ENCODE results near the gene ANKRA2. TPM values are rescaled to one million over a fixed set of nuclear protein-coding genes. Genes with fewer than 3 reads are reported as not detected.

The ANKRA2 gene
- total RNA-seq, 1 experiment from 2014 or later, result 15.5 TPM

GRCh38 chr5:73506459-73506955 lies 58.9 kb downstream of the ANKRA2 start:
- DNase-seq (ENCODE audit: low read depth), result no peak

Other genes with a start within 250 kb of the ANKRA2 start
- 23.5 and 24.8 TPM in 2 replicates for gene FOXD1, start 116.9 kb downstream of the ANKRA2 start, total RNA-seq (2014; rRNA removed)
- gene BTF3, start 67.2 kb downstream of the ANKRA2 start, total RNA-seq (2014; rRNA removed), result 405 and 446 TPM in 2 replicates
- gene UTP15, start 104 bp upstream of the ANKRA2 start, total RNA-seq (2014; rRNA removed), result 28.3 and 31.6 TPM in 2 replicates
- 85.6 and 90.0 TPM in 2 replicates for gene ARHGEF28, start 60.6 kb upstream of the ANKRA2 start, total RNA-seq (2014; rRNA removed)